Measurements from ENCODE around the gene FRMD4A.
"Not testable (repeated sequence)": the region's sequence is repeated elsewhere in the genome, so short reads cannot be mapped to it uniquely, and the experiment has no call there.

The FRMD4A gene

GRCh38 chr10:13844651-13845050, 486.1 kb downstream of the FRMD4A start:
- DNase-seq (ENCODE audit: low spot score) = no peak

GRCh38 chr10:13842117-13842516, 488.6 kb downstream of the FRMD4A start:
- no peak for DNase-seq (ENCODE audit: low spot score)

GRCh38 chr10:13840036-13840435, 490.7 kb downstream of the FRMD4A start:
- no peak for DNase-seq (ENCODE audit: low spot score)

GRCh38 chr10:13839430-13839990, 491.2 kb downstream of the FRMD4A start:
- peak; percentile 36 for DNase-seq (ENCODE audit: low spot score)

GRCh38 chr10:13839030-13839429, 491.7 kb downstream of the FRMD4A start:
- no peak for DNase-seq (ENCODE audit: low spot score)

GRCh38 chr10:13837966-13838365, 492.8 kb downstream of the FRMD4A start:
- DNase-seq (ENCODE audit: low spot score) = no peak

- peak; percentile 10 for DNase-seq (ENCODE audit: low spot score)
Observed at GRCh38 chr10:13834581-13835286, 496.0 kb downstream of the FRMD4A start.

GRCh38 chr10:13831711-13832141, 499.0 kb downstream of the FRMD4A start:
- DNase-seq (ENCODE audit: low spot score) = no peak

- no peak for DNase-seq (ENCODE audit: low spot score)
Observed at GRCh38 chr10:13830385-13830784, 500.3 kb downstream of the FRMD4A start.

- no peak for DNase-seq (ENCODE audit: low spot score)
Observed at GRCh38 chr10:13829790-13830189, 500.9 kb downstream of the FRMD4A start.

- not testable (repeated sequence) for DNase-seq (ENCODE audit: low spot score)
Observed at GRCh38 chr10:13828284-13828683, 502.4 kb downstream of the FRMD4A start.

- no peak for DNase-seq (ENCODE audit: low spot score)
Observed at GRCh38 chr10:13827076-13827797, 503.5 kb downstream of the FRMD4A start.

- DNase-seq (ENCODE audit: low spot score) = no peak
Observed at GRCh38 chr10:13823709-13824405, 506.9 kb downstream of the FRMD4A start.

- no peak for DNase-seq (ENCODE audit: low spot score)
Observed at GRCh38 chr10:13823096-13823708, 507.5 kb downstream of the FRMD4A start.

GRCh38 chr10:13822490-13822889, 508.2 kb downstream of the FRMD4A start:
- DNase-seq (ENCODE audit: low spot score) = no peak

- DNase-seq (ENCODE audit: low spot score) = peak; percentile 17
Observed at GRCh38 chr10:13820964-13821337, 509.8 kb downstream of the FRMD4A start.

- no peak for DNase-seq (ENCODE audit: low spot score)
Observed at GRCh38 chr10:13820119-13820963, 510.4 kb downstream of the FRMD4A start.

GRCh38 chr10:13816195-13816925, 514.4 kb downstream of the FRMD4A start:
- peak; percentile 46 for DNase-seq (ENCODE audit: low spot score)

GRCh38 chr10:13815756-13816155, 515.0 kb downstream of the FRMD4A start:
- DNase-seq (ENCODE audit: low spot score) = peak; percentile 68

- DNase-seq (ENCODE audit: low spot score) = no peak
Observed at GRCh38 chr10:13813550-13813949, 517.2 kb downstream of the FRMD4A start.

- no peak for DNase-seq (ENCODE audit: low spot score)
Observed at GRCh38 chr10:13812804-13813203, 517.9 kb downstream of the FRMD4A start.
